ENCODE results near the gene FAU. TPM values are rescaled to one million over a fixed set of nuclear protein-coding genes. Genes with fewer than 3 reads are reported as not detected.

Gene FAU
- total RNA-seq, 1 donor from 2014 or later, result 710 TPM

GRCh38 chr11:65165410-65166317, 43.7 kb upstream of the FAU start:
- Histone ChIP-seq H3K4me3 (ENCODE audit: low read depth, low read length) (no peak overlapping the region), H3K36me3 (ENCODE audit: control insufficient read depth, insufficient read depth, low read length) (no peaks in the 10 kb centered on the region), H3K27me3 (ENCODE audit: control insufficient read depth, insufficient read depth, low read length) (no peaks in the 10 kb centered on the region)
- no peak for DNase-seq (ENCODE audit: low read depth)
- no peak for TF ChIP-seq CTCF (IDR thresholded peaks at IDR 0.05; ENCODE audit: insufficient read depth, low read length, poor library complexity, severe bottlenecking)

GRCh38 chr11:65163684-65164083, 41.8 kb upstream of the FAU start:
- TF ChIP-seq CTCF (IDR thresholded peaks at IDR 0.05; ENCODE audit: insufficient read depth, low read length, poor library complexity, severe bottlenecking), result no peak
- Histone ChIP-seq H3K27me3 (ENCODE audit: control insufficient read depth, insufficient read depth, low read length) (no peaks in the 10 kb centered on the region), H3K4me3 (ENCODE audit: low read depth, low read length) (no peak overlapping the region), H3K36me3 (ENCODE audit: control insufficient read depth, insufficient read depth, low read length) (no peaks in the 10 kb centered on the region)
- DNase-seq (ENCODE audit: low read depth), result no peak

- no peak for TF ChIP-seq CTCF (IDR thresholded peaks at IDR 0.05; ENCODE audit: insufficient read depth, low read length, poor library complexity, severe bottlenecking)
- no peaks in the 10 kb centered on the region for H3K36me3 ChIP-seq (ENCODE audit: control insufficient read depth, insufficient read depth, low read length)
- no peak overlapping the region for H3K4me3 ChIP-seq (ENCODE audit: low read depth, low read length)
- DNase-seq (ENCODE audit: low read depth), result no peak
- H3K27me3 ChIP-seq (ENCODE audit: control insufficient read depth, insufficient read depth, low read length), result no peaks in the 10 kb centered on the region
Observed at GRCh38 chr11:65160643-65161042, 38.7 kb upstream of the FAU start.

GRCh38 chr11:65159012-65159411, 37.1 kb upstream of the FAU start:
- Histone ChIP-seq H3K4me3 (ENCODE audit: low read depth, low read length) (no peak overlapping the region), H3K36me3 (ENCODE audit: control insufficient read depth, insufficient read depth, low read length) (no peaks in the 10 kb centered on the region), H3K27me3 (ENCODE audit: control insufficient read depth, insufficient read depth, low read length) (no peaks in the 10 kb centered on the region)
- no peak for TF ChIP-seq CTCF (IDR thresholded peaks at IDR 0.05; ENCODE audit: insufficient read depth, low read length, poor library complexity, severe bottlenecking)
- DNase-seq (ENCODE audit: low read depth), result no peak

- H3K36me3 ChIP-seq (ENCODE audit: control insufficient read depth, insufficient read depth, low read length), result no peaks in the 10 kb centered on the region
- H3K27me3 ChIP-seq (ENCODE audit: control insufficient read depth, insufficient read depth, low read length), result no peaks in the 10 kb centered on the region
- no peak for DNase-seq (ENCODE audit: low read depth)
- H3K4me3 ChIP-seq (ENCODE audit: low read depth, low read length), result no peak overlapping the region
- TF ChIP-seq CTCF (IDR thresholded peaks at IDR 0.05; ENCODE audit: insufficient read depth, low read length, poor library complexity, severe bottlenecking), result no peak
Observed at GRCh38 chr11:65157336-65157735, 35.4 kb upstream of the FAU start.

- DNase-seq (ENCODE audit: low read depth), result no peak
- Histone ChIP-seq H3K4me3 (ENCODE audit: low read depth, low read length) (no peak overlapping the region), H3K27me3 (ENCODE audit: control insufficient read depth, insufficient read depth, low read length) (no peaks in the 10 kb centered on the region), H3K36me3 (ENCODE audit: control insufficient read depth, insufficient read depth, low read length) (no peaks in the 10 kb centered on the region)
- TF ChIP-seq CTCF (IDR thresholded peaks at IDR 0.05; ENCODE audit: insufficient read depth, low read length, poor library complexity, severe bottlenecking), result no peak
Observed at GRCh38 chr11:65156926-65157325, 35.0 kb upstream of the FAU start.
